HEK293 (cell line): Measurements from ENCODE around the gene HEPACAM.

ENCODE experiments used
- CTCF ChIA-PET: fragments of 350-600 bp; formaldehyde crosslinking; extraction: SDS; loops from one replicate; lab custom pipeline; 2021; ENCODE audit warnings: antibody characterized with exemption; lab: Yijun Ruan, JAX
- POLR2A ChIA-PET: fragments of 300-600 bp; formaldehyde crosslinking; extraction: SDS; loops from one replicate; lab custom pipeline; 2020; ENCODE audit warnings: antibody characterized with exemption, inconsistent platforms; lab: Yijun Ruan, JAX
- H3K27ac ChIP-seq: fragments of 200-500 bp; sonication (Bioruptor generic); 2 replicates; pipeline ENCODE4 v1.5.1; 2014; ENCODE audit warnings: low read depth, low read length, control low read depth, inconsistent platforms; ENCODE audit errors: extremely low read depth
- H3K36me3 ChIP-seq, 2 experiments: fragments of 200-500 bp in 1 of 2; sonication (Bioruptor generic) in 1 of 2; 1 replicate in 1 of 2; 2 replicates in 1 of 2; pipeline ENCODE4 v1.5.1; 2014 to 2017; ENCODE audit warnings: inconsistent platforms in 2 of 2, low read length in 2 of 2; ENCODE audit not compliant: control insufficient read depth in 2 of 2, insufficient read depth in 1 of 2
- H3K4me1 ChIP-seq: fragments of 200-500 bp; sonication (Bioruptor generic); 2 replicates; pipeline ENCODE4 v1.5.1; 2014; ENCODE audit warnings: mild to moderate bottlenecking, low read length, inconsistent platforms; ENCODE audit not compliant: control insufficient read depth, insufficient read depth
- H3K4me3 ChIP-seq: 2 replicates; pipeline ENCODE4 v1.5.1; 2011; ENCODE audit warnings: low read depth, mild to moderate bottlenecking, control low read depth, low read length, moderate library complexity
- H3K9me3 ChIP-seq: fragments of 200-500 bp; sonication (Bioruptor generic); 2 replicates; pipeline ENCODE4 v1.5.1; 2014; ENCODE audit warnings: low read depth, low read length, inconsistent platforms; ENCODE audit not compliant: control insufficient read depth, insufficient read depth
- HOXD13 ChIP-seq: sonication (generic); formaldehyde crosslinking; IDR thresholded peaks from 2 replicates; pipeline ENCODE4 v1.8.0; 2022; ENCODE audit warnings: missing genetic modification reagents, borderline replicate concordance
- ZFHX2 ChIP-seq: fragments of 450-650 bp; formaldehyde crosslinking; conservative IDR thresholded peaks from 2 replicates; pipeline ENCODE4 v1.5.1; 2016; ENCODE audit warnings: missing biosample characterization, missing genetic modification characterization
- ZFP37 ChIP-seq: fragments of 450-650 bp; formaldehyde crosslinking; IDR thresholded peaks from 2 replicates; pipeline ENCODE4 v1.5.1; 2016; ENCODE audit warnings: missing biosample characterization, missing genetic modification characterization
- ZNF10 ChIP-seq: fragments of 450-650 bp; formaldehyde crosslinking; IDR thresholded peaks from 2 replicates; pipeline ENCODE4 v1.5.1; 2017; ENCODE audit warnings: missing biosample characterization, missing genetic modification characterization
- ZNF169 ChIP-seq: fragments of 450-650 bp; formaldehyde crosslinking; IDR thresholded peaks from 2 replicates; pipeline ENCODE4 v1.5.1; 2016; ENCODE audit warnings: missing biosample characterization, missing genetic modification characterization
- ZNF248 ChIP-seq: fragments of 450-650 bp; formaldehyde crosslinking; IDR thresholded peaks from 2 replicates; pipeline ENCODE4 v1.5.1; 2017; ENCODE audit warnings: missing biosample characterization, missing genetic modification characterization
- ZNF311 ChIP-seq: fragments of 450-650 bp; formaldehyde crosslinking; IDR thresholded peaks from 2 replicates; pipeline ENCODE4 v1.5.1; 2017; ENCODE audit warnings: missing biosample characterization, missing genetic modification characterization, borderline replicate concordance
- ZNF335 ChIP-seq: fragments of 450-650 bp; formaldehyde crosslinking; conservative IDR thresholded peaks from 2 replicates; pipeline ENCODE4 v1.5.1; 2016; ENCODE audit warnings: missing biosample characterization, missing genetic modification characterization
- ZNF341 ChIP-seq: fragments of 450-650 bp; formaldehyde crosslinking; IDR thresholded peaks from 2 replicates; pipeline ENCODE4; 2016; ENCODE audit warnings: low read depth, missing biosample characterization, missing genetic modification characterization
- ZNF513 ChIP-seq: fragments of 450-650 bp; IDR thresholded peaks from 2 replicates; pipeline ENCODE4 v1.5.1; 2018; ENCODE audit warnings: missing biosample characterization, missing genetic modification characterization
- ZNF521 ChIP-seq: fragments of 450-650 bp; formaldehyde crosslinking; IDR thresholded peaks from 2 replicates; pipeline ENCODE4 v1.5.1; 2017; ENCODE audit warnings: missing biosample characterization, mild to moderate bottlenecking, missing genetic modification characterization
- ZNF549 ChIP-seq: fragments of 450-650 bp; IDR thresholded peaks from 2 replicates; pipeline ENCODE4 v1.5.1; 2018; ENCODE audit warnings: missing biosample characterization, missing genetic modification characterization, mild to moderate bottlenecking, inconsistent platforms, moderate library complexity
- ZNF621 ChIP-seq: fragments of 450-650 bp; formaldehyde crosslinking; IDR thresholded peaks from 2 replicates; pipeline ENCODE4 v1.5.1; 2017; ENCODE audit warnings: missing biosample characterization, missing genetic modification characterization
- ZNF639 ChIP-seq: fragments of 450-650 bp; formaldehyde crosslinking; IDR thresholded peaks from 2 replicates; pipeline ENCODE4 v1.5.1; 2016; ENCODE audit warnings: missing biosample characterization, missing genetic modification characterization
- ZNF654 ChIP-seq: fragments of 450-650 bp; formaldehyde crosslinking; IDR thresholded peaks from 2 replicates; pipeline ENCODE4 v1.5.1; 2016; ENCODE audit warnings: low read depth, missing biosample characterization, missing genetic modification characterization
- ZNF670 ChIP-seq: fragments of 450-650 bp; formaldehyde crosslinking; IDR thresholded peaks from 2 replicates; pipeline ENCODE4 v1.5.1; 2016; ENCODE audit warnings: missing biosample characterization, missing genetic modification characterization, low read depth
- ZNF692 ChIP-seq: fragments of 450-650 bp; formaldehyde crosslinking; IDR thresholded peaks from 2 replicates; pipeline ENCODE4 v1.5.1; 2016; ENCODE audit warnings: missing biosample characterization, missing genetic modification characterization
- ZNF777 ChIP-seq: fragments of 450-650 bp; formaldehyde crosslinking; IDR thresholded peaks from 2 replicates; pipeline ENCODE4 v1.5.1; 2017; ENCODE audit warnings: missing biosample characterization, missing genetic modification characterization, borderline replicate concordance
- ZNF837 ChIP-seq: fragments of 450-650 bp; formaldehyde crosslinking; IDR thresholded peaks from 2 replicates; pipeline ENCODE4 v1.5.1; 2016; ENCODE audit warnings: missing biosample characterization, missing genetic modification characterization
- ZXDB ChIP-seq: fragments of 450-650 bp; formaldehyde crosslinking; IDR thresholded peaks from 2 replicates; pipeline ENCODE4 v1.5.1; 2016; ENCODE audit warnings: missing biosample characterization, missing genetic modification characterization
- TF ChIP-seq, protein P1 (sequence below): fragments of 450-650 bp; formaldehyde crosslinking; IDR thresholded peaks from 2 replicates; pipeline ENCODE4 v1.5.1; 2017; ENCODE audit warnings: missing biosample characterization, missing genetic modification characterization
- TF ChIP-seq, protein P2 (sequence below): fragments of 450-650 bp; IDR thresholded peaks from 2 replicates; pipeline ENCODE4 v1.5.1; 2018; ENCODE audit warnings: missing biosample characterization, mild to moderate bottlenecking, missing genetic modification characterization
- TF ChIP-seq, protein P3 (sequence below): fragments of 450-650 bp; formaldehyde crosslinking; IDR thresholded peaks from 2 replicates; pipeline ENCODE4 v1.5.1; 2017; ENCODE audit warnings: missing biosample characterization, missing genetic modification characterization

Gene HEPACAM

DNA sequence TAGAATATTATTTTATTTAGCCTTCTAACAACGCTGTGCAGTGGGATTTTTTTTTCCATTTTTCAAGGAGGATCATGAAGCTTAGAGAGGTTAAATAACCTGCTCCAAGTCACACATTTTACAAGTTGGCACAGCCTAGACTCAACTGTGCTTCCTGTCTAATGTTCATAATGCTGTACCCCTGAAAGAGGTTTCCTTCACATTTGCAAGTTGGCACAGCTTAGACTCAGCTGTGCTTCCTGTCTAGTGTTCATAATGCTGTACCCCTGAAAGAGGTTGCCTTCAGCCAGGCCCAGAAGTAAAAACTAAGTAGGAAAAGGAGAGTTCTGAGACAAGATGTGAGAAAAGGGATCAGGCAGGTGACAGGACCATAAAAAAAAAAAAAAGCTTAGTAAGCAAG lies 7.9 kb upstream of the HEPACAM start (continued):
- no peak for TF ChIP-seq ZNF513 (tag by site-specific recombination)
- TF ChIP-seq ZNF521, result no peak
- TF ChIP-seq ZNF10 (tag by site-specific recombination), result no peak
- TF ChIP-seq ZNF670 (tag by site-specific recombination), result no peak
- TF ChIP-seq ZNF169 (tag by site-specific recombination), result no peak
- no peak for TF ChIP-seq ZFP37
- TF ChIP-seq ZNF777, result no peak
- no peak for TF ChIP-seq ZNF311 (tag by site-specific recombination)

GRCh38 chr11:124943254-124943616 lies 7.4 kb upstream of the HEPACAM start:
- Histone ChIP-seq H3K4me1 (no peaks in the 10 kb centered on the region), H3K27ac (no peak overlapping the region), H3K9me3 (no peaks in the 10 kb centered on the region), H3K4me3 (no peak overlapping the region), H3K36me3 (no peaks in the 10 kb centered on the region)
- ChIA-PET CTCF (interaction anchor here (0.7 to 0.8 kb wide), 2 partner anchors 9 to 67 kb away, joined by 3 read pairs; no protein-coding TSS in a partner anchor), POLR2A (no interaction called here)
- no peak for TF ChIP-seq ZNF341

DNA sequence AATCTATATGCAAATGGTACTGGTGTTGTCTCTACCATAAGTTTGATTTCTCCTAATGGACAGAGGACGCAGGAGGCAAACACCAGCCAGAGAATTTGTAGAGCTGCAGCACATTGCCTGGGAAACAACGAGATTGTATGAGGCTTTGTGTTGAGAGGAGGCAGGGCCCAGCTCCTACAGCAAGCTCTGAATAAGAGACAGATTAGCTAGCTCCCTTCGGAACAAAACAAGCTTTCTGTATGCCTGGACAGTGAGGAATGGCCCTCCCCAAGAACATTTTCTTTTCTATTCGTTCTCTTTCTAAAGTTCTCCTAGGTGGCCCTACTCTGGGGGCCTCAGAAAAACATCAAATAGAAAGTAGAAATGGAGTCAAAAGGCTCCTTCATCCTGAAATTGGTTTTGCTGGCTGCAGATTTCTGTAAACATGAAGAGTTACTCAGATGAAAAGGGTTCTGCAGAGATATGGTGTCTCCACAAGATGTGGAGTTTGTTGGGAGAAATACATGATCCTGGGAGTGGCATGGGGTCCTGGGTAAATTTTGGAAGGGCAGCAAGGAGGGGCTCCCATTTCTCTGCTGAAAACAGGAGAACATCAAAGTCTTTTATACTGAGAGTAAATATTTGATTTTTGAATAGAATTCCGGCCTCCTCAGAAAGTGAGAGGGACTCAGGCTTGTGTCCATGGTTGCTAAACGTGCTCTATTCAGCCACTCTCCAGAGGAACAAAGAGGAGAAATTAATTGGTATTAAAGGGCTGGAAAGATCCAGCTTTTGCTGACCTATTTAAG lies 6.8 kb upstream of the HEPACAM start:
- CTCF ChIA-PET, result no interaction called here
- H3K27ac ChIP-seq, result no peak overlapping the region
- TF ChIP-seq ZXDB (tag by site-specific recombination), result no peak
- TF ChIP-seq ZNF654 (tag by site-specific recombination), result no peak
- TF ChIP-seq HOXD13 (CRISPR knock-in tag), result no peak
- no peak for TF ChIP-seq ZFP37
- no peak for TF ChIP-seq ZNF692 (tag by site-specific recombination)
- TF ChIP-seq, protein P1, sequence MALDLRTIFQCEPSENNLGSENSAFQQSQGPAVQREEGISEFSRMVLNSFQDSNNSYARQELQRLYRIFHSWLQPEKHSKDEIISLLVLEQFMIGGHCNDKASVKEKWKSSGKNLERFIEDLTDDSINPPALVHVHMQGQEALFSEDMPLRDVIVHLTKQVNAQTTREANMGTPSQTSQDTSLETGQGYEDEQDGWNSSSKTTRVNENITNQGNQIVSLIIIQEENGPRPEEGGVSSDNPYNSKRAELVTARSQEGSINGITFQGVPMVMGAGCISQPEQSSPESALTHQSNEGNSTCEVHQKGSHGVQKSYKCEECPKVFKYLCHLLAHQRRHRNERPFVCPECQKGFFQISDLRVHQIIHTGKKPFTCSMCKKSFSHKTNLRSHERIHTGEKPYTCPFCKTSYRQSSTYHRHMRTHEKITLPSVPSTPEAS, result no peak
- TF ChIP-seq ZFHX2 (tag by site-specific recombination), result no peak
- TF ChIP-seq ZNF549 (tag by site-specific recombination), result no peak
- TF ChIP-seq ZNF248 (tag by site-specific recombination), result no peak
- TF ChIP-seq ZNF621 (tag by site-specific recombination), result no peak
- no peak for TF ChIP-seq ZNF335 (tag by site-specific recombination)
- no peak for TF ChIP-seq ZNF837 (tag by site-specific recombination)
- TF ChIP-seq, protein P2, sequence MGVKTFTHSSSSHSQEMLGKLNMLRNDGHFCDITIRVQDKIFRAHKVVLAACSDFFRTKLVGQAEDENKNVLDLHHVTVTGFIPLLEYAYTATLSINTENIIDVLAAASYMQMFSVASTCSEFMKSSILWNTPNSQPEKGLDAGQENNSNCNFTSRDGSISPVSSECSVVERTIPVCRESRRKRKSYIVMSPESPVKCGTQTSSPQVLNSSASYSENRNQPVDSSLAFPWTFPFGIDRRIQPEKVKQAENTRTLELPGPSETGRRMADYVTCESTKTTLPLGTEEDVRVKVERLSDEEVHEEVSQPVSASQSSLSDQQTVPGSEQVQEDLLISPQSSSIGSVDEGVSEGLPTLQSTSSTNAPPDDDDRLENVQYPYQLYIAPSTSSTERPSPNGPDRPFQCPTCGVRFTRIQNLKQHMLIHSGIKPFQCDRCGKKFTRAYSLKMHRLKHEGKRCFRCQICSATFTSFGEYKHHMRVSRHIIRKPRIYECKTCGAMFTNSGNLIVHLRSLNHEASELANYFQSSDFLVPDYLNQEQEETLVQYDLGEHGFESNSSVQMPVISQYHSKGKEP (tag by site-specific recombination), result no peak
- TF ChIP-seq, protein P3, sequence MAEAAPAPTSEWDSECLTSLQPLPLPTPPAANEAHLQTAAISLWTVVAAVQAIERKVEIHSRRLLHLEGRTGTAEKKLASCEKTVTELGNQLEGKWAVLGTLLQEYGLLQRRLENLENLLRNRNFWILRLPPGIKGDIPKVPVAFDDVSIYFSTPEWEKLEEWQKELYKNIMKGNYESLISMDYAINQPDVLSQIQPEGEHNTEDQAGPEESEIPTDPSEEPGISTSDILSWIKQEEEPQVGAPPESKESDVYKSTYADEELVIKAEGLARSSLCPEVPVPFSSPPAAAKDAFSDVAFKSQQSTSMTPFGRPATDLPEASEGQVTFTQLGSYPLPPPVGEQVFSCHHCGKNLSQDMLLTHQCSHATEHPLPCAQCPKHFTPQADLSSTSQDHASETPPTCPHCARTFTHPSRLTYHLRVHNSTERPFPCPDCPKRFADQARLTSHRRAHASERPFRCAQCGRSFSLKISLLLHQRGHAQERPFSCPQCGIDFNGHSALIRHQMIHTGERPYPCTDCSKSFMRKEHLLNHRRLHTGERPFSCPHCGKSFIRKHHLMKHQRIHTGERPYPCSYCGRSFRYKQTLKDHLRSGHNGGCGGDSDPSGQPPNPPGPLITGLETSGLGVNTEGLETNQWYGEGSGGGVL (tag by site-specific recombination), result no peak
- no peak for TF ChIP-seq ZNF639 (tag by site-specific recombination)
- POLR2A ChIA-PET, result no interaction called here
- H3K4me1 ChIP-seq, result no peaks in the 10 kb centered on the region
- no peak overlapping the region for H3K4me3 ChIP-seq
- H3K9me3 ChIP-seq, result no peaks in the 10 kb centered on the region
- no peaks in the 10 kb centered on the region for H3K36me3 ChIP-seq
